Transverse colon (tissue), 4 donors: ENCODE data around the gene SLC37A2. TPM values are rescaled to one million over a fixed set of nuclear protein-coding genes. Genes with fewer than 3 reads are reported as not detected.

Source experiments
- DNase-seq: peaks from one replicate; pipeline ENCODE4 v3.0.0-alpha.2; 2019
- H3K27ac ChIP-seq, 4 donors: fragments of 200-600 bp; sonication (generic); 2 replicates each; pipeline ENCODE4 v1.5.1; 2016 to 2018; ENCODE audit warnings: inconsistent platforms in 4 of 4
- H3K27me3 ChIP-seq: fragments of 200-600 bp; sonication (generic); 2 replicates; pipeline ENCODE4 v1.5.1; 2017; ENCODE audit warnings: inconsistent platforms
- H3K36me3 ChIP-seq, 4 donors: fragments of 200-600 bp; sonication (generic); 2 replicates each; pipeline ENCODE4 v1.5.1; 2017 to 2019; ENCODE audit warnings: inconsistent platforms in 4 of 4
- H3K4me1 ChIP-seq, 4 donors: fragments of 200-600 bp; sonication (generic); 2 replicates each; pipeline ENCODE4 v1.5.1; 2017 to 2020; ENCODE audit warnings: inconsistent platforms in 4 of 4
- H3K4me3 ChIP-seq, 4 donors: fragments of 200-600 bp; sonication (generic); 1 replicate in 1 of 4; 2 replicates in 3 of 4; pipeline versions ENCODE4 v1.5.1 to v1.6.1; 2017 to 2019; ENCODE audit warnings: inconsistent platforms in 4 of 4
- H3K9me3 ChIP-seq, 2 donors: fragments of 200-600 bp; sonication (generic); 2 replicates each; pipeline ENCODE4 v1.5.1; 2017 to 2019; ENCODE audit warnings: inconsistent platforms in 2 of 2
- CTCF ChIP-seq, 5 experiments: fragments of 200-600 bp in 3 of 5; fragments of 450-650 bp in 2 of 5; sonication (generic) in 3 of 5; IDR thresholded peaks; 1 replicate in 2 of 5; 2 replicates in 3 of 5; pipeline ENCODE4 v1.5.1; 2016 to 2017; ENCODE audit warnings: antibody characterized with exemption in 5 of 5, inconsistent platforms in 3 of 5, mild to moderate bottlenecking in 2 of 5, moderate library complexity in 1 of 5
- EP300 ChIP-seq: sonication (generic); formaldehyde crosslinking; IDR thresholded peaks from one replicate; pipeline ENCODE4 v1.6.1; 2017; ENCODE audit warnings: antibody characterized with exemption, low read depth
- POLR2A ChIP-seq: fragments of 450-650 bp; IDR thresholded peaks from one replicate; pipeline ENCODE4 v1.6.1; 2016; ENCODE audit warnings: antibody characterized with exemption, mild to moderate bottlenecking, moderate library complexity
- POLR2AphosphoS5 ChIP-seq, 3 donors: sonication (generic); formaldehyde crosslinking; IDR thresholded peaks; one replicate each; pipeline ENCODE4 v1.6.1; 2016; ENCODE audit warnings: antibody characterized with exemption in 3 of 3
- WGBS, 2 donors: methylation state at CpG; one replicate each; pipeline ENCODE4 v1.1.5; 2018; ENCODE audit warnings: low coverage in 1 of 2; 5-methylcytosine and 5-hydroxymethylcytosine counted together
- in situ Hi-C, 4 donors: fragments of 200-750 bp; cut with MboI; loops; one replicate each; pipeline versions ENCODE4 v1.15.0 to v1.15.1; 2017; ENCODE audit warnings: low sequenced_read_pairs in 3 of 4, low pct_ligation_motif_present in 1 of 4, low pct_unique_long_range_greater_than_20kb in 1 of 4
- intact Hi-C: fragments of 100-400 bp; cut with DNase I; formaldehyde crosslinking; loops from one replicate; pipeline ENCODE4 v1.15.1; 2023; ENCODE audit warnings: low total_unique reads
- total RNA-seq, 4 donors: library from RNA; depleted of rRNA; stranded (reverse); fragments of >200 nt; gene quantifications; one replicate each; pipeline ENCODE4 v1.1.0, GENCODE V29; 2016

Gene SLC37A2
- total RNA-seq, 4 donors from 2014 or later: 2.4 to 20.6 (median 5.9) TPM

DNA sequence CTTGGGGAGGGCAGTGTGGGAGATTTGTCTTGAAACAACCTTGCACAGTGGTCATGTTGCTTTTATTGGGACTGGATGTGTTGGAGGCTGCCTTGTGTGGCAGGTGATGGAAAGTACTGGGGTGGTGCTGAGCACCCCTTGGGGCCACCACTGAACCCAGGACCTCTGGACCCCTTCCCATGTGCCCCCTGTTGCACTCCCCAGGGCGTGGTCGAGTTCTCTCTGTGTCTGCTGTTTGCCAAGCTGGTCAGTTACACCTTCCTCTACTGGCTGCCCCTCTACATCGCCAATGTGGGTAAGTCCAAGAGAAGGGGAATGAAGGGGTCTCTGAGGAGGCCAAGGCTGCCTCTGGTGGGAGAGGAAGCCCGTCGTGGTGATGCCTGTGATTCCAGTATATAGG is 18.9 kb downstream of the SLC37A2 start:
- Histone ChIP-seq H3K4me1 (no peaks in the 10 kb centered on the region), H3K9me3 (no peaks in the 10 kb centered on the region), H3K36me3 (no peaks in the 10 kb centered on the region), H3K4me3 (no peak overlapping the region), H3K27ac (no peak overlapping the region), H3K27me3 (no peaks in the 10 kb centered on the region)
- no peak for DNase-seq
- in situ Hi-C loops (loop anchor here in 1 of 4 donors (10.0 kb wide), 1 partner anchor 63 kb away; no protein-coding TSS in a partner anchor), intact Hi-C loops (no loop called here)
- 77% methylated on average over 5 of the region's 5 CpGs; no CpG with 5 or more reads in 1 of the 2 donors for WGBS, 2 donors
- no peak for TF ChIP-seq EP300
- TF ChIP-seq POLR2A: no peak
- TF ChIP-seq POLR2AphosphoS5 (IDR thresholded peaks at IDR 0.05): no peak
- no peak for TF ChIP-seq CTCF (IDR thresholded peaks at IDR 0.05)

GRCh38 chr11:125082611-125083311 is 19.7 kb downstream of the SLC37A2 start:
- in situ Hi-C loops: loop anchor here in 1 of 4 donors (10.0 kb wide), 1 partner anchor 62 kb away; no protein-coding TSS in a partner anchor
- intact Hi-C loops: no loop called here
- no peak overlapping the region for H3K4me3 ChIP-seq
- no peaks in the 10 kb centered on the region for H3K36me3 ChIP-seq
- TF ChIP-seq EP300: no peak
- no peak for TF ChIP-seq POLR2A
- TF ChIP-seq CTCF (IDR thresholded peaks at IDR 0.05): no peak
- TF ChIP-seq POLR2AphosphoS5 (IDR thresholded peaks at IDR 0.05): no peak
- DNase-seq: no peak
- no peak overlapping the region for H3K27ac ChIP-seq
- no peaks in the 10 kb centered on the region for H3K27me3 ChIP-seq
- H3K4me1 ChIP-seq: no peaks in the 10 kb centered on the region
- no peaks in the 10 kb centered on the region for H3K9me3 ChIP-seq
- WGBS, 2 donors: 76% methylated on average over 10 of the region's 10 CpGs; no CpG with 5 or more reads in 1 of the 2 donors

DNA sequence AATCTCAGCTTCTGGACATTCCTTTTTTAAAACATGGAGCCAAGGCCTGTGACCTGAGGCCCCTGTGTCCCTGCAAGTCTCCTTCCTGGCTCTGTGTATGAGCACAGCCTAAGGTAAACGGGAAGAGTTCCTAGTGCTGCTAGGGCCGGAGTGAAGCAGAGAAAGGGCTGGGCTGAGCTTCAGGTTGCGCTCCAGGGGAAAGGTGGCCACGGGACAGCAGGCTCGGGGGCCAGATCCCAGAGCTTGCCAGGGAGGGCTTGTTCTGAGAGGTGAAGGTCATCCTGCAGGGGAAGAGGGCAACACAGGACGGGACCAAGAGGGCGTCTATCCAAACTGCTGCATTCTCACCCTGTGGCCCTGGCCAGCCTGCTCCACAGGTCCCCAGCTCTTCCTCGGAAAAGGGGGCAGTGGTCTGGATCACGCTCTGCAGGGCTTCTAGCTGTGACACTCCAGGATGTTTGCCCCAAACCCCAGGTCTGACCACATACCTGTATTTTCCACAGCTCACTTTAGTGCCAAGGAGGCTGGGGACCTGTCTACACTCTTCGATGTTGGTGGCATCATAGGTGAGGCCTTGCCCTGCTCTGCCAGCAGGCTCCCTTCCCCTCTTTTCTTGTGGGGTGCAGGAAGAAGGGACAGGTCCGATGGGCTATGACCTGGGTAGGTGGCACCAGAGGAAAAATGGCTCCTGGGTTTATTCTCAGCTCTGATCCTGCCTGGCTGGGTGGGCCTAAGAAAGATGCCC is 20.4 kb downstream of the SLC37A2 start:
- intact Hi-C loops (no loop called here), in situ Hi-C loops (loop anchor here in 1 of 4 donors (10.0 kb wide), 1 partner anchor 61 kb away; no protein-coding TSS in a partner anchor)
- H3K4me3 ChIP-seq: no peak overlapping the region
- TF ChIP-seq POLR2A: no peak
- no peak for TF ChIP-seq CTCF (IDR thresholded peaks at IDR 0.05)
- no peak for TF ChIP-seq EP300
- no peak for TF ChIP-seq POLR2AphosphoS5 (IDR thresholded peaks at IDR 0.05)
- no peaks in the 10 kb centered on the region for H3K36me3 ChIP-seq
- H3K9me3 ChIP-seq: no peaks in the 10 kb centered on the region
- no peaks in the 10 kb centered on the region for H3K27me3 ChIP-seq
- DNase-seq: no peak
- H3K4me1 ChIP-seq: no peaks in the 10 kb centered on the region
- H3K27ac ChIP-seq: no peak overlapping the region
- 71 to 100% methylated on average over 1 to 11 of the region's 11 CpGs for WGBS, 2 donors

- no peak overlapping the region for H3K4me3 ChIP-seq
- no peaks in the 10 kb centered on the region for H3K4me1 ChIP-seq
- intact Hi-C loops (no loop called here), in situ Hi-C loops (loop anchor here in 1 of 4 donors (10.0 kb wide), 1 partner anchor 61 kb away; no protein-coding TSS in a partner anchor)
- H3K9me3 ChIP-seq: no peaks in the 10 kb centered on the region
- 80 to 89% methylated on average over 3 to 11 of the region's 11 CpGs for WGBS, 2 donors
- DNase-seq: no peak
- TF ChIP-seq POLR2A: no peak
- no peaks in the 10 kb centered on the region for H3K36me3 ChIP-seq
- no peaks in the 10 kb centered on the region for H3K27me3 ChIP-seq
- no peak overlapping the region for H3K27ac ChIP-seq
Observed at GRCh38 chr11:125084057-125084416, 20.9 kb downstream of the SLC37A2 start.
